NCI-H1048 (cell line): ENCODE data around the gene MRTFB.
"Not testable (repeated sequence)": the region's sequence is repeated elsewhere in the genome, so short reads cannot be mapped to it uniquely, and the experiment has no call there.

Experiments
- DNase-seq: peaks from one replicate; lab custom pipeline; 2025; lab: John Stamatoyannopoulos, UW

Gene MRTFB

GRCh38 chr16:14183962-14184361, 112.8 kb downstream of the MRTFB start:
- DNase-seq: not testable (repeated sequence)

DNA sequence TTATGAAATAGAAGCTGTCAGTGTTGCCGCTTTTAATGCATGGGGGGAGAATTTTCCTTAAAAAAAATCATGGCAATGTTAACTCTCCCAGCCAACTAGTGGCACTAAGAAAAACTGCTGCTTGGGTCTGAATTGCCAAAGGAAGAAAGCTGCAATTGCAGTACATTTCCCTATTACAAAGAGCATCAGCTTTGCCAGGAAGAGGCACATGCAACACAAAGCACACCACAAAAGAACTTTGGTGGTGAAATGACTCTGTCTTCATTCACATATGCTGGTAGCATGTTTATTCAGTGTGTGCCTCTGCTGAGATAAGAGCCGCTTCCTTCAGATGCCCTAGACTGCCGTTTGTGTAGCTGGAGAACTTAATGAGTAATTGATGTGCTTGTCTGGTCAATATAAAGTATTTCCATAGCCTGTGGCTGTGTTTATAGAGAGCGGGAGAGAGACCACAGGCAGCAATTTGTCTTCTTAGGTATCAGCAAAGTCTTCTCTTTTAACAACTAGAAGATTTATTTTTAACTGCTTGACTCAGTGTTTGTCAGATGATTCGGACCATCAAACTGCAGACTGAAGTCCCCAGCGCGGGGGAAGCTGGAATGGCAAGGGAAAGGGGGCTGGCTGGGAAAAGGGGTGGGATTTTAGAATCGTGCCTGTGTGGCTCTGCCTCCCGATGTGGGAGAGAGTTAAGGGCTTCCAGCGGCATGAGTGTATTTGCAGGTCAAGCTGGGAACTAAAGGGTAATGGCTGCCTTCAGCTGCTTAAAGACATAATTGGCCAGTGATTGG, 115.1 kb downstream of the MRTFB start:
- no peak for DNase-seq

DNA sequence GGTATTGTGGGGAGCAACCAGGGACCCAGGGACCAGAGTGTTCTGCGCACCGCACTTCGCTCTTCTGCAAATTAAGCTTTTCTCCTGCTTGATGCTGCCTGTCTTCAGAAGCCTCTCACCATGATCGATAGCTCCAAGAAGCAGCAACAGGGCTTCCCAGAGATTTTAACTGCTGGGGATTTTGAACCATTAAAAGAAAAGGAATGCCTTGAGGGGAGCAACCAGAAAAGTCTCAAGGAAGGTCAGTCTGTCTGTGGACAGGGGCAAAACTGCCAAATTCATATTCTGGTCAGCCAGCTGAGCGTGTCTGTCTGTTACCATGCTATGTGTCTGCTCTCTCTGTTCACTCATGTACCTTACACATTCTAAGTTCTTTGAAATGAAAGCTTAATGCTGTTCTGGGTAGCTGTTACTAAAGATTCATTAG, 115.7 kb downstream of the MRTFB start:
- no peak for DNase-seq

DNA sequence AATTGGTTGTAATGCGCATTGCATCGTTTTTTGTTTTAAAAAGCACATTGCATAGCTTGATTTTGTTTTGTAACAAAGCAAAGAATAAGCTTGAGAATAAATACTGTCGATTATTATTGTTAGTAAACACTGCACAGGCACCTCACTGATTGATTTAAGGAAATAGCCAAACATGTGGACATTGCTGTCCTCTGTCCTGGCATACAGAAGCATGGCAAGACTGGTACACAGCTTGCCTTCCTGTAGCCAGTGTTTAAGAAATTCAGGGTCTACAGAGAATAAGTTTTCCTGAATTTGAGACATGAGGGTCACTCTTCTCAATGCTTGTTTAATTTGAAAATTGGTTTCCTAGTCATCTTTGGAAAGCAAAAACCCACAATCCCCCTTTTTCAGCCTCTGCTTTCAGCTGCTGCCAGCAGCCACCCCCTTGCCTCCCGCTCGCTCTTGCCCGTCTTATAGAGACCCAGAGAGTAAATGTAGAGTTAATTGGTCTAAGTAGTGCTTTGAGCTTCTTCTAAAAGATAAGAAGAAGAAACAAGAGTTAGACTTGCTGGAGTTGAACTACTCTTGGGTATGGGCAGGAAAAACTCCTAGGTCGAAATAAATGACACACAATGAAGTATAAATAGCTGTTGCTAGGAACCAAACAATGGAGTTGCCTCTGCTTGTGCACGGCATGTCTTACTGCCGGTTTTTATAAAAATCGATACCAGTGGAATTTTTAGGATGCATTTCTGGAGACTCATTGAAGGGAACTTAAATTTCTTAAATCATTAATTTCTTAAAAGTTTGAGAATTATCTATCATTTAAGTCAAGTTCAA, 116.6 kb downstream of the MRTFB start:
- DNase-seq: no peak

GRCh38 chr16:14193316-14193871, 122.3 kb downstream of the MRTFB start:
- no peak for DNase-seq

DNA sequence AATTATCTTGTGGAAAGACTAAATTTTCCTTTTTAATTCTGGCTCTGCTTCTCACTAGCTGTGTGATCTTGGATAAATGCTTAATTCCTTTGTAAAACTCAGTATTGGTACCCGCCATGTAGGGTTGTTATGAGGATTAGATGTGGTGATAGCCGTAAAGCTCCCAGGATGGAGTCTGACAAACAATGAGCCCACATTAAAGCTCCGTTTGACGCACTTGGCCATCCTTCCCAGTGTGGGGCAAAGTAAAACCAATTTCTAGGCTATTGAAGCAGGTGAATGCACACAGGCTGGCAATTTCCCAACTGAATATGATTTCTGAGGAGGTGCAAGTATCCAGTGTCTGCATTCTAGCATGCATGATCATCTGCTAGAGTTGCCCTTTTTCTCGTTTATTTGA, 123.6 kb downstream of the MRTFB start:
- DNase-seq: no peak

DNA sequence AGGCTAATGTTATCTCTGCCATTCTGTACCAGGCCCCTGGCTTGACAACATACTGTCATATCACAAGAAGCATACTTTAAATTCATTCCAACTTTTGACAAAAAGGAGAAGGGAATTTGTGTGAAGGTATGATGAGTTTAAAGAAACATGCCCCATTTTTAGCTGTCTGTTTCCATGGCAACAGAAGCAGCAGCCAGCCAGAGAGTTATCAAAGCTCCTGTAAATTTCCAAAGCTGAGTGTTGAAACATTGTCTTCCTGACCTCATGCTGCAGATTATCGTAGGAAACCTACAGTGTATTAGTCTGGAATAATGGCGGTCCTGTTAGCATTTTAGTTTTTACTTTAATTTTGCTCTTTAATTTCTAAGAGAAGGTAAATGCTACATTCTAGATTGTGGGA, 124.9 kb downstream of the MRTFB start:
- no peak for DNase-seq

DNA sequence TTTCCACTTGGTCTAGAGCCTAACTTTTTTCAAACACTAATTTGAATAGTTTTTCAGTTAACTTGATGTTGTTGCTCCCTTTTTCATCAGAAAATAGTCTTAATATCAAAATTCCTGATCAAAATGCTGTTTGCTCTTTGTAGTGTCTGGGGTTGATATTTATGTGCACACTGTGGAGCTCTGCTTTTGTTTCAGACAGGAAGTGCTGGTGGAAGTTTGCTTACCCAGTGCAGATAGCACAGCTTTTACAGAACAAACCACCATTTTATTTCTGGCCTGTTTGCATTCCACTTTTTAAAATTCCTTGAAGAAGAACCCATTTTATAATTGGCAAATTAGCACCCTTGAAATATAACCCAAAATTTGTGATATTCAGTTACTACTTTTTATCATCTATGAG, 125.4 kb downstream of the MRTFB start:
- no peak for DNase-seq

- no peak for DNase-seq
Observed at GRCh38 chr16:14198012-14198411, 126.9 kb downstream of the MRTFB start.

DNA sequence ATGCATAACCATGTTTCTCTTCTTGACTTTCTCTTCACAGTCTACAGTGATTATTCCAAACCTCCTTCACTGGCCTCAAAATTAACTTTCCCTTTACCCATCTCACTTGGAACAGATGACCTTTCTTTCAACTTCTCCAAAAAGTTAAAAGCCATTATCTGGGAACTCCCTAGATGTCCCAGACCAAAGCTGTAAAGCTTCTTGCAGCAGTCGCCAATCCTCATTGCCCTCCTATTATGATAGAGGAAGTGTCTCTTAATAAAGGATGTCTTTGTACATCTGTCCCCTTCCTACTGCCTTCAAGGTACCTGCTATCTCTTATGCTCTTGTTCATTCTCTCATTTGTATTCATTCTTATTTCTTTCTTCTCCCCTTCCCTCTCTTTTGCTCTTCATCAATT, 127.5 kb downstream of the MRTFB start:
- no peak for DNase-seq

DNA sequence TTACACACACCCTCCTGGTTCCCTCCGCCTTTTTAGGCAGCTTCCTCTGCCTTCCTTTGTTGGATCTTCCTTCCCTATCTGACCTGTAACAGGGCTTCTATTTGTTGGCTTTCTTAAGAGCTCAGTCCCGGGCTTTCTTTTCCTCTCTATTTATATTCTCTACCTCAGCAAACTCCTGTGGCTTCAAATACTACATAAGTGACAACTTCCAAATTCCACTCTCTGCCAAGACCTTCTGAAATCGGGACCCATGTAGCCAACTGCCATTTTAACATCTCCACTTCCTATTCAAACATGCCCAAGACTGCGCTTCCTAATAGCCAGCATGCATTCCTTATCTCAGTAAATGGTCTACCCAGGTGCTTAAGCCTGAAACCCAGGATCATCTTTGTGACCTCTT, 128.1 kb downstream of the MRTFB start:
- DNase-seq: no peak

DNA sequence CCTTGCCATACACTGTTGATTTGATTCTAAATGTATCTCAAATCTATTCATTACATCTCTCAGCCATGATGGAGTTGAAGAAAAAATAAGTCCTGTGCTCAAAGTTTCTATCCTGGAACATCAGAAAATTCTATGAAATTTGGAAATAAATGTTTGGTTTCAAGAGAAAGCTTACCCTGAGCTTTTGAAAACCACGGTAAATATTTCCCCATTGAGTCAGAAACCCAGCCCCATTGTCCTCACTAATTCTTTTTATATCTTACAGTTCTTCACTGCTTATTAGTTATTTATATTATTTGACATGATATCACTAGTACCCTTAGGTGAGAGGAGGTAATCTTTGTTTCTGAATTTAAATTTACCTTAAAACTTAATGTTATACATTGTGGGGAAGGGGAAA, 128.5 kb downstream of the MRTFB start:
- no peak for DNase-seq

- DNase-seq: no peak
Observed at GRCh38 chr16:14202095-14202494, 131.0 kb downstream of the MRTFB start.

DNA sequence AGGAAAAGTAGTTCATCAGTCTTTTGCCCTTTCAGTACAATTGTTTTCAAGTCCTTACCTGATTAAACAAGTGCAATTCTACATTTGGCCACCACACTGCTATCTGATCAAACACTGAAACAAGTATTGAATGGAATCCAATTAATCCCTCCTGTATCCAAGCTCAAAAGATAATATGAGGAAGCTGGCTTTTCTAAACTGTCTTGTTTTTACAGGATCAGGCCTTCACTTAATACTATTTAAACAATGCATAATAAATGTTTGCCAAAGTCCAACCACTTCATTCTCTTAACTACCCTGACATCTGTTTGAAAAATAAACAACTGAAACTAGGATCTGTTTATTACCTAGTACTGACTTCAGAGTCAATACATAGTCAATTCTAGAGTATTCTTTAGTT, 131.6 kb downstream of the MRTFB start:
- no peak for DNase-seq

DNA sequence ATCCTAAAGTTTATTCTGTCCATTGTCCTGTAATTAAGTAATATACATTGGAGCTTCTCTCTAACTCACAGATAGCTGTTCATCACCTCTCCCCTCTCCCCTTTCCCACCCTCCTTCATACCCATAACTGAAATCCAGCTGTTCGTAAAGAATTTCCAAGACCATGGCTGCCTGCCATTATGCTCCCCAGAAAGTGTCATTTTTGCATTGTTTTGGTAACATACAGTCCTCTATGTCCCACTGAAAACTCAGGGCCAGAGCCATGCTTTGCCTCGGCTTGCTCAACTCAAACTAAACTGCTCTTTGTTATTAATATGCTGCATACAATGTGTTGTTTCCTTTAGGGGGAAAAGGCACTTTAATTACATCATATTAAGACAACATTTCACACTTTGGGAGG, 132.0 kb downstream of the MRTFB start:
- no peak for DNase-seq

DNA sequence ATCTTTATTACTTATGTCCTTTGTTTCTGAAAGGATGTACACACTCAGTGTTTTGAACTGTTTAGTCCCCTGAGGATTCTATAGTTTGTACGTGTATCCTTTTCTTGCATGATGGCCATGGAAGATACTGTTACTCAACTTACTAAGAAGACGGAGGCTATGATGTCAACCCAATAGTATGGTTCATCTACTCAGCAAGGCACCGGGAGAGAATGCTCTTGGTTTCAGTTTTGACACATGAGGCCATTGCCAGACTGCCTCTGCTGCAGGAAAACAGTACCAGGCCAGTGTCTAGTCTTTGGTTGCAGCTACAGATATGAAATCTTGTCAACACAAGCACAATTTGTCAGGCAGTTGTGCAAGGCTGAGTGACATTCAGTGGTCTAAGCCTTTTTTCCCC, 134.5 kb downstream of the MRTFB start:
- no peak for DNase-seq

GRCh38 chr16:14211856-14212543, 140.9 kb downstream of the MRTFB start:
- DNase-seq: no peak

DNA sequence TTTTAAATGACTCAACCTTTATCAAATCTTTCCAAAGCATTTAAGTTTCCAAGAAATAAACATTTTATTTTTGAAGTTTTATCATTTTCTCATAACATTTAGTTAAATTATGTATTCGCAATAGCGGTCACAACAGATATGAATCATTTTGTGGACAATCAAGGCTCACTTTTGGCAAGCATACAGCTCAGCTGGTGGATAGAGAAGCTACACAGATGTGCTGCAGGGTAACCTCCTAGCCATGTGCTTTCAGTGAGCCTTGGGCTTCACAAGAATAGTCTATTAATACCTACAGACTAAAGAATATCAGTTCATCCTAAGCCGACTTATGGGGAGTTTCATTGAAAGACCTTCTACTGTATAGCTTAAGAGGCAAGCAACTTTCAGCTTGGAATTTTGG, 144.8 kb downstream of the MRTFB start:
- no peak for DNase-seq

DNA sequence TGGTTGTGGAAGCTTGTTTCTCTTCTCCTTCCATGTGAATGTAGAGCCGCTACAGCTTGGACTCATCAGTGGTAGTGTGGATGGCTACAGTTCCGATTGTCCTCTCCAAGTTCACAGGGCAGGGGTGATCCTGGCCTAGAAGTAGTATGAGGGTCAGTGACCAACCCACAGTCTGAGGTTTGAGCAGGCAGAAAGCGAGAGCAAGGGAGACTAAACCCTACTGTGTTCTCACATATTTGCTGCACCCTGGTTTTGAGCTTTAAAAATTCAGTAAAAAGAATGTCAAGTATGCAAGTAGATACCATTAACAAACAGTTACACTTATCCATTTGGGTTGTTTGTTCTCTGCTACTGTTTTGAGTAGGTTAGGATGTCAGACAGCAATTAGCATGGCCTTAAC, 148.9 kb downstream of the MRTFB start:
- DNase-seq: no peak

DNA sequence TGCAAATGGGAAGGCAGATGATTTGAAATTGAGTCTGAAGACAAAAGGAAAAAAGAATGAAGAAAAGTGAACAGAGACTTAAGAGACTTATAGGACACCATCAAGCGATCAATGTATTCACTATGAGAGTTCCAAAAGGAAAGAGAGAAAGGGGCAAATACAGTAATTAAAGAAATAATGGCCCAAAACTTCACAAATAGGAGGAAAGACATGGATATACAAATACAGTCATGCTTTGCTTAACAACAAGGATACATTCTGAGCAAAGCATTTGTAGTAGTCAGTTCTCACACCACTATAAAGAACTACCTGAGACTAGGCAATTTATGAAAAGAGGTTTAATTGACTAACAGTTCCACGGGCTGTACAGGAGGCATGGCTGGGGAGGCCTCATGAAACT, 152.5 kb downstream of the MRTFB start:
- DNase-seq: no peak

DNA sequence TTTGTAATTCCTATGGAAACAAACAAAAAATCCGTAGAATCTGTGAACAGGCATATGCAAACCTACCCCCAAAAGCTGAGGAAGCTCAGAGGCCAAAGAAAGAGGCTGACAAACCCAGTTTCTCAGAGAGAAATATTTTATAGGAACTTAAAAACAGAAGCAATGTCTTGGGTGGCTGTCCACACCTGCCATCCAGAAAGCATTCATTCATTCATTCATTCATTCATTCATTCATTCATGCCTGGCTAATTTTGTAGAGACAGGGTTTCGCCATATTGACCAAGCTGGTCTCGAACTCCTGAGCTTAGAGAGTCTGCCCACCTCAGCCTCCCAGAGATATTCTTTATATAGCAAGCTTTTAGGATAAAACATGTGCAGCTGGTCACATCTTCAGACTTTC, 154.3 kb downstream of the MRTFB start:
- no peak for DNase-seq

DNA sequence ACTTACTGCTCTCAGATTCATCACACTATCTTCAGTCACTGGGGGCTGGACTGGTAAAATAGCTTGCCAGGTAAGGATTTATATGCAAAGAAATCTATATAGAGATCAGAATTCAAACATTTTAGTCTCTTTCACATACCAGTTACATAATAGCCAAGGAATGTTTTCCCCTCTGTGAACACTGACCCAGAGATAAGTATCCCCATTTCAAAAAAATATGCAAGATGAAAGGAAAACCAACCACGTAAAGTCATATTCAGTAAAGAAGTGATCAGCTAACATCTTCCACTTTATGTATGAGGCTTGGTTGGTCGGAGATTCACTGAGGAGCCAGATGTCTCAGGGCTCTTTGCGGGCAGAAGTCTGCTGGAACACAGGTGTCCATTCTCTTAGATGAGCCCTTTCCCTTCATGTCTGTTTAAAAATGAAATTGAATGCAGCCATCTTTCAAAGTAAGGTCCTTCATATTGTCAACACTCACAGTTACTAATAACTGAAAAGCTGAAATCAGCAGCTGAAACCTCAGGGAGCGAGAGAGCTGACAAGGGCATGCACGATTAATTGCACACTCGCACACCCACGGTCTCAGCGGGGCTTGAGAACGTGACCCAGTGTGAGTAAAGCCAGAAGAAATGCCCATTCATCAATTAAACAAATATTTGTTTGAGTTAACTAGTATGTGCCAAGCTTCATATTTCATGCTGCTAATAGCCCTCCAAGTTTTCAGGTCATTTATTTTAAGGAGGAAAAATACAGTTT, 161.2 kb downstream of the MRTFB start:
- DNase-seq: no peak
